BE2C (cell line): Measurements from ENCODE around the gene FFAR2.

Experiments
- DNase-seq: peaks from one replicate; pipeline ENCODE4 v3.0.0-alpha.2; 2020
- H3K27me3 ChIP-seq: fragments of 250-450 bp; sonication (Bioruptor Pico); 2 replicates; pipeline ENCODE4 v1.5.1; 2020; ENCODE audit warnings: mild to moderate bottlenecking
- H3K36me3 ChIP-seq: fragments of 250-450 bp; sonication (Bioruptor Pico); 2 replicates; pipeline ENCODE4 v1.5.1; 2020; ENCODE audit warnings: mild to moderate bottlenecking
- H3K4me1 ChIP-seq: fragments of 250-450 bp; sonication (Bioruptor Pico); 2 replicates; pipeline ENCODE4 v1.5.1; 2020
- H3K4me3 ChIP-seq: 2 replicates; pipeline ENCODE4 v1.5.1; 2011; ENCODE audit warnings: low read depth, low read length
- H3K9me3 ChIP-seq: fragments of 250-450 bp; sonication (Bioruptor Pico); 2 replicates; pipeline ENCODE4 v1.5.1; 2020
- CTCF ChIP-seq: IDR thresholded peaks from 2 replicates; pipeline ENCODE4 v1.5.1; 2012; ENCODE audit warnings: mild to moderate bottlenecking, low read depth, low read length

The FFAR2 gene

DNA sequence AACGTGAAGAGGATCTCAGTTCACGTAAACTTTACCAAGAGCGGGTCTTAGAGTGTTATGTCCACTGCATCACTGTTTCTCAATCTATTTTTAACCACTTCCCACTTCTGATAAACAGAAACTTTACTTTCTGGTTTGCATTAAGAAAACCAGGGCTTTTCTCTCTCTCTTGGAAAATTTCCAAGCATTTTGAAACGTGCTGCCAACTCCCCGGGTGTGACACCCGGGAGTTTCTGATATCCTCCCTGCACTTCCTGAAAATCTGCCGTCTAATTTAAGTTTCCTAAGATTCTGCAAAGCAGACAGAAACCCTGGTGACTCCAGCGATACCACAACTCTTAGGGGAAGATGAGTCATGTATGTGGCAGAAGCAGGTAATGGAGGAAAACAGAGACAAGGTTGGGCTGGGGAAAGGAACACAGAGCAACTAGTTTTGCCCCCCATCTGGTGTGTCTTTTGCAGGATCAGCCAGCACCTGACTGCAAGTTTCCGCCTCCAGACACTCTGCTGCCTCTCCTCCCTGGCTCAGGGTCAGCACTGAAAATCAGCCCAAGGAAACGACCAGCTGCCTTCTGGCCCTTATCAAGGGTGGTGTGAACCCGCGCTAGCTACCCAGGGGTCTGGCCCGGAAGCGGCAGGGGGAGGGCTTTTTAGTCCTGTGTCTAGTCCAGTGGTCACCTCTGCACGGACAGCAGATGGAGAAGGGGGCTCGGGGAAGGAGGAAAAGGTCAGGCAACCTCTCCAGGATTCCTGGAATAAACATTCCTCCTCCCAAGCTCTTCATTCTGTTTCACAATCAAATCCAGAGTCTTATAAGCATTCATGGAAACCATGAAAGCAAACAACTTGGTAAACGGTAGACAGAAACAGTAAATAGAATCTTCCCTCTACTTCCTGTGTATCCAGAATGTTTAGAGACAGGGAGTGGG is 11.3 kb upstream of the FFAR2 start:
- DNase-seq = peak; percentile 62
- Histone ChIP-seq H3K36me3 (no peaks in the 10 kb centered on the region), H3K4me3 (peak overlapping the region; percentile 39), H3K4me1 (peaks cover 21% of the 10 kb centered on the region), H3K27me3 (no peaks in the 10 kb centered on the region), H3K9me3 (no peaks in the 10 kb centered on the region)
- no peak for TF ChIP-seq CTCF

DNA sequence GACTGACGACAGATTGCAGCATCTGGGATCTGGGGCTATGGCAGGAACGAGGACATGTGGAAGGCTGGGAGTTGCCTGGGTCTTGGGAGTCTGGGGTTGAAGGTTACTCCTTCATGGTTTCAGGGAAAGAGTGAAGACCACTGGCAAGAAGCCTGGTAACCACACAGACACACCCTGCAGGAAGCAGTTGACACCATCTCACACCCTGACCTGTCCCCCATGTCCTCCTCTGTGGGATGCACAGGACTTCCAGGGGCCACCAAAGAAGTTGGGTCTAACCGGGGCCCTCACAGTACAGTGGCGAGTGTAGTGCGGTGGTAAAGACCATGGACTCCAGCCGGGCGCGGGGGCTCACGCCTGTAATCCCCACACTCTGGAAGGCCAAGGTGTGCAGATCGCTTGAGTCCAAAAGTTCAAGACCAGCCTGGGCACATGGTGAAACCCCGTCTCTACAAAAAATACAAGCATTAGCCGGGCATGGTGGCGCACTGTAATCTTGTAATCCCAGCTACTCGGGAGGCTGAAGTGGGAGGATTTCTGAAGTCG is 10.6 kb upstream of the FFAR2 start:
- H3K9me3 ChIP-seq = no peaks in the 10 kb centered on the region
- H3K4me1 ChIP-seq = peaks cover 21% of the 10 kb centered on the region
- no peaks in the 10 kb centered on the region for H3K27me3 ChIP-seq
- TF ChIP-seq CTCF = no peak
- no peaks in the 10 kb centered on the region for H3K36me3 ChIP-seq
- DNase-seq = no peak
- no peak overlapping the region for H3K4me3 ChIP-seq

- no peaks in the 10 kb centered on the region for H3K36me3 ChIP-seq
- no peak overlapping the region for H3K4me3 ChIP-seq
- H3K9me3 ChIP-seq = no peaks in the 10 kb centered on the region
- no peaks in the 10 kb centered on the region for H3K27me3 ChIP-seq
- peaks cover 21% of the 10 kb centered on the region for H3K4me1 ChIP-seq
- DNase-seq = no peak
- TF ChIP-seq CTCF = no peak
Observed at GRCh38 chr19:35438096-35438495, 10.0 kb upstream of the FFAR2 start.

DNA sequence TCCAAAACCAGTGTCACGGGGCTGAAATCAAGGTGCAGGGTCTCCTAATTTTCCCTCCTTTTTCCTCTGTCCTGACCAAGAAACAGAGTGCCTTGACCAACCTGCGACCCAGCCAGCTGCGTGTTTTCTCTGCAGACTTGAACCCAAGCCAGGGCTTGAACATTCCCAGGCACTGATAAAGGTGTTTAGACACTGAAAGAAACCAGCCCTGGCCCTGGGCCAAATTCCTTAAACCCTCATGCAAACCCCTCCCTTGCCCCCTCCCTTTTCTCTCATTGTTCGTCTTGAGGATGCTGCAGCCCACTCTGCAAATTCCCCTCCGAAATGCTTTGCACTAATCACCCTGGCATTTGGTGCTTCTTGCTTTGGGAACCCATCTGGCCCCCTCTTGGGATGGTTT is 9.5 kb upstream of the FFAR2 start:
- H3K4me1 ChIP-seq = peaks cover 21% of the 10 kb centered on the region
- H3K9me3 ChIP-seq = no peaks in the 10 kb centered on the region
- DNase-seq = no peak
- H3K36me3 ChIP-seq = no peaks in the 10 kb centered on the region
- TF ChIP-seq CTCF = no peak
- no peaks in the 10 kb centered on the region for H3K27me3 ChIP-seq
- no peak overlapping the region for H3K4me3 ChIP-seq

GRCh38 chr19:35439921-35440320 is 8.1 kb upstream of the FFAR2 start:
- no peaks in the 10 kb centered on the region for H3K27me3 ChIP-seq
- TF ChIP-seq CTCF = no peak
- H3K9me3 ChIP-seq = no peaks in the 10 kb centered on the region

DNA sequence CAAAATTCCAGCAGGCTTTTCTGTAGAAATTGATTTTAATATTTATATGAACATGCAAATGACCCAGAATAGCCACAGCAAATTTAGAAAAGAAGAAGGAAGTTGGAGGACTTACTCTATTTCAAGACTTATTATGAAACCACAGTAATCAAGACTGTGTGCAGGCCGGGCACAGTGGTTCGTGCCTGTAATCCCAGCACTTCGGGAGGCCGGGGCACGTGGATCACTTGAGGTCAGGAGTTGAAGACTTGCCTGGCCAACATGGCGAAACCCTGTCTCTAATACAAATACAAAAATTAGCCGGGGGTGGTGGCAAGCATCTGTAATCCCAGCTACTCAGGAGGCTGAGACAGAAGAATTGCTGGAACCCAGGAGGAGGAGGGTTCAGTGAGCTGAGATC is 6.0 kb upstream of the FFAR2 start:
- Histone ChIP-seq H3K9me3 (no peaks in the 10 kb centered on the region), H3K27me3 (no peaks in the 10 kb centered on the region), H3K4me1 (peaks cover 5% of the 10 kb centered on the region), H3K4me3 (no peak overlapping the region), H3K36me3 (no peaks in the 10 kb centered on the region)
- no peak for TF ChIP-seq CTCF
- DNase-seq = no peak

More at GRCh38 chr19:35439921-35440320, 8.1 kb upstream of the FFAR2 start:
- no peak overlapping the region for H3K4me3 ChIP-seq
- no peak for DNase-seq
- no peaks in the 10 kb centered on the region for H3K36me3 ChIP-seq
- H3K4me1 ChIP-seq = peaks cover 15% of the 10 kb centered on the region
